Measurements from ENCODE around the gene B3GNT9. TPM values are rescaled to one million over a fixed set of nuclear protein-coding genes. Genes with fewer than 3 reads are reported as not detected.

The B3GNT9 gene
- polyA plus RNA-seq, 1 of the 3 experiments (the other 2 are of a cell fraction): 9.9 TPM

DNA sequence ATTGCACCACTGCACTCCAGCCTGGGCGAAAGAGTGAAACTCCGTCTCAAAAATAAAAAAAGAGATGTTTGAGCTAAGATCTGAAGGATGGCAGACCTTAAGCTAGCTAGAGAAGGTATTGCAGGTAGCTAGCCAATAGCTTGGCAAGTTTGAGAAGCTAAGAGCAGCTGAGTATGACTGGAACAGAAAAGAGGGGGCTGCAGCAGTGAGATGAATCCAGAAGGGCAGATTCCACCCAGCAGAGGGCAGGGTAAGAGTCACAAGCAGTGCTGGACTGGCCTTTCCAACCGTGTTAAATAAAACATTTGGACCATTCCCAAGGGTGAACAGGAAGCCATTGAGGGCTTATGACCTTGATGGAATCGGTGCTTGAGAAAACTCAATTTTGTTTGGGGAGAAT, 46.7 kb downstream of the B3GNT9 start:
- Histone ChIP-seq H3K9ac (no peak overlapping the region), H3F3A (replicated peaks; ENCODE audit: insufficient read depth) (peaks cover 53% of the 10 kb centered on the region), H3K4me2 (no peak overlapping the region), H3K27me3 (ENCODE audit: insufficient read depth) (no peaks in the 10 kb centered on the region), H3K9me2 (no peaks in the 10 kb centered on the region), H3K9me3 (no peaks in the 10 kb centered on the region), H3K79me2 (ENCODE audit: insufficient read depth) (0 out of 2 replicates have a peak, but pooled peaks cover 5% of the 10 kb centered on the region), H2AFZ (ENCODE audit: low read depth) (no peak overlapping the region), H3K4me1 (ENCODE audit: control insufficient read depth in 1 of 2, insufficient read depth in 2 of 2, low read depth in 1 of 2, low read length in 1 of 2) (peaks cover 0 to 8% of the 10 kb centered on the region in 2 experiments; a peak in 1 of 4 replicates), H4K20me1 (ENCODE audit: insufficient read depth) (0 out of 2 replicates have a peak, but pooled peaks cover 3% of the 10 kb centered on the region), H3K36me3 (replicated peaks in 1 of 2; ENCODE audit: control insufficient read depth in 1 of 2, insufficient read depth in 2 of 2, low read length in 1 of 2) (peaks cover 9 to 24% of the 10 kb centered on the region in 2 experiments), H3K4me3 (ENCODE audit: low read depth in 2 of 2, low read length in 1 of 2) (no peak overlapping the region), H3K27ac (ENCODE audit: low read depth in 2 of 2, low read length in 1 of 2) (no peak overlapping the region)
- WGBS (ENCODE audit: low lambda C conversion rate): 64% methylated on average over 4 of the region's 4 CpGs
- POLR2A ChIA-PET: interaction anchor here (0.6 kb wide), 1 partner anchor 76 kb away, joined by 5 read pairs; no protein-coding TSS in a partner anchor
- TF ChIP-seq, protein P1, sequence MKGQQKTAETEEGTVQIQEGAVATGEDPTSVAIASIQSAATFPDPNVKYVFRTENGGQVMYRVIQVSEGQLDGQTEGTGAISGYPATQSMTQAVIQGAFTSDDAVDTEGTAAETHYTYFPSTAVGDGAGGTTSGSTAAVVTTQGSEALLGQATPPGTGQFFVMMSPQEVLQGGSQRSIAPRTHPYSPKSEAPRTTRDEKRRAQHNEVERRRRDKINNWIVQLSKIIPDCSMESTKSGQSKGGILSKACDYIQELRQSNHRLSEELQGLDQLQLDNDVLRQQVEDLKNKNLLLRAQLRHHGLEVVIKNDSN (IDR thresholded peaks at IDR 0.05; ENCODE audit: borderline replicate concordance, low read depth): no peak
- TF ChIP-seq TCF12 (IDR thresholded peaks at IDR 0.05) (no peak), RAD21 (IDR thresholded peaks at IDR 0.05; ENCODE audit: low read length) (peak; percentile 11; the same call in 1 of the 2 replicates), TEAD4 (IDR thresholded peaks at IDR 0.05; ENCODE audit: borderline replicate concordance, insufficient read depth) (0 out of 2 replicates have a peak, but pooled peaks have one; percentile 23), EZH2phosphoT487 (IDR thresholded peaks at IDR 0.05; ENCODE audit: borderline replicate concordance, low read depth) (no peak)
- TF ChIP-seq, protein P2, sequence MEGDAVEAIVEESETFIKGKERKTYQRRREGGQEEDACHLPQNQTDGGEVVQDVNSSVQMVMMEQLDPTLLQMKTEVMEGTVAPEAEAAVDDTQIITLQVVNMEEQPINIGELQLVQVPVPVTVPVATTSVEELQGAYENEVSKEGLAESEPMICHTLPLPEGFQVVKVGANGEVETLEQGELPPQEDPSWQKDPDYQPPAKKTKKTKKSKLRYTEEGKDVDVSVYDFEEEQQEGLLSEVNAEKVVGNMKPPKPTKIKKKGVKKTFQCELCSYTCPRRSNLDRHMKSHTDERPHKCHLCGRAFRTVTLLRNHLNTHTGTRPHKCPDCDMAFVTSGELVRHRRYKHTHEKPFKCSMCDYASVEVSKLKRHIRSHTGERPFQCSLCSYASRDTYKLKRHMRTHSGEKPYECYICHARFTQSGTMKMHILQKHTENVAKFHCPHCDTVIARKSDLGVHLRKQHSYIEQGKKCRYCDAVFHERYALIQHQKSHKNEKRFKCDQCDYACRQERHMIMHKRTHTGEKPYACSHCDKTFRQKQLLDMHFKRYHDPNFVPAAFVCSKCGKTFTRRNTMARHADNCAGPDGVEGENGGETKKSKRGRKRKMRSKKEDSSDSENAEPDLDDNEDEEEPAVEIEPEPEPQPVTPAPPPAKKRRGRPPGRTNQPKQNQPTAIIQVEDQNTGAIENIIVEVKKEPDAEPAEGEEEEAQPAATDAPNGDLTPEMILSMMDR (IDR thresholded peaks at IDR 0.05): peak; percentile 60
- CTCF ChIA-PET: interaction anchor here (0.6 to 2.9 kb wide), 7 partner anchors 26 to 150 kb away, joined by 3 to 19 read pairs (median 4); no protein-coding TSS in a partner anchor
- peak; percentile 37 for DNase-seq

DNA sequence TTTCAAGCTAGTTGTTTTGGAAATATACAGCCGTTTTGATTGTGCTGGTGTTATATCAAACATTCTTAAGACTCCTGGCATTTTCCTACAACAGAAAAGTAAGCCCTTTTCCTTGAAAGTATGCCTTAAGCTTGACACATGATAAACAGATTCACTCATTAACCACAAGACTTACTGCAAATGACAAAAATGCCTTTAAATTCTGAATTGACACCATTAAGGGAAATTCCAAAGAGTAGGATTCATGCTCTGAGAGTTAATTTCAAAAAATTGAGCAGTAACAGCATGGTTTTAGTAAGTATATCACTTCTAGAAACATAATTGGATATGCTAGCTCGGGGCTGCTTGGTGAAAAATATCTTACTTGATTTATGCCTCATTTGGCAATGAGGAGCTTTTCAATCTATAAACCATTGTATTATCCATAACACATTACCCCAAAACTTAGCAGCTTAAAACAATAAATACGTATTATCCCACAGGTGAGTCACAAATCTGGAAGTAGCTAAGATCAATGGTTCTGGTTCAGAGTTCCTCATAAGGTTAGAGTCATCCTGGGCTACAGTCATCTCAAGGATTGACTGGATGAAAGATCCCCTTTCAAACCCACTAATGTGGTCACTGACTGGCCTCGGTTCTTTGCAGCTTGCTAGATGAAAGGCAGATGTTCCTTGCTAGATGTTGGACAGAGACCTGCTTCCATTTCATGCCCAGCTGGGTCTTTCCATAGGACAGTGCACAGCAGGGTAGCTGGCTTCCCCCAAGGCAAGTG, 49.3 kb downstream of the B3GNT9 start:
- no peaks in the 10 kb centered on the region for H3K9me2 ChIP-seq
- H3K4me1 ChIP-seq (ENCODE audit: control insufficient read depth in 1 of 2, insufficient read depth in 2 of 2, low read depth in 1 of 2, low read length in 1 of 2): peaks cover 0 to 6% of the 10 kb centered on the region in 2 experiments; a peak in 1 of 4 replicates
- TF ChIP-seq JUND (IDR thresholded peaks at IDR 0.05): no peak
- TF ChIP-seq, protein P2 (IDR thresholded peaks at IDR 0.05): peak; percentile 1; the same call in 1 of the 2 replicates
- TF ChIP-seq, protein P1 (IDR thresholded peaks at IDR 0.05; ENCODE audit: borderline replicate concordance, low read depth): no peak
- no peak for TF ChIP-seq NFIC (IDR thresholded peaks at IDR 0.05; ENCODE audit: borderline replicate concordance)
- peaks cover 48% of the 10 kb centered on the region for H3F3A ChIP-seq (replicated peaks; ENCODE audit: insufficient read depth)
- ChIA-PET POLR2A (interaction anchor here (0.6 kb wide), 1 partner anchor 87 kb away, joined by 6 read pairs; no protein-coding TSS in a partner anchor), CTCF (interaction anchor here (0.6 to 5.3 kb wide), 30 partner anchors 11 to 209 kb away, joined by 3 to 87 read pairs (median 5); partner anchors contain the start of genes B3GNT9, CBFB and CES3)
- H2AFZ ChIP-seq (ENCODE audit: low read depth): no peak overlapping the region
- H3K79me2 ChIP-seq (ENCODE audit: insufficient read depth): peaks cover 27% of the 10 kb centered on the region
- peaks cover 15 to 36% of the 10 kb centered on the region in 2 experiments for H3K36me3 ChIP-seq (replicated peaks in 1 of 2; ENCODE audit: control insufficient read depth in 1 of 2, insufficient read depth in 2 of 2, low read length in 1 of 2)
- H4K20me1 ChIP-seq (ENCODE audit: insufficient read depth): 0 out of 2 replicates have a peak, but pooled peaks cover 3% of the 10 kb centered on the region
- no peak overlapping the region for H3K9ac ChIP-seq
- no peak overlapping the region for H3K4me3 ChIP-seq (ENCODE audit: low read depth in 2 of 2, low read length in 1 of 2)
- H3K9me3 ChIP-seq: no peaks in the 10 kb centered on the region
- H3K27me3 ChIP-seq (ENCODE audit: insufficient read depth): no peaks in the 10 kb centered on the region
- WGBS (ENCODE audit: low lambda C conversion rate): 77% methylated on average over 3 of the region's 4 CpGs
- H3K4me2 ChIP-seq: no peak overlapping the region
- DNase-seq: no peak
- peak overlapping the region in 1 of 2 experiments; percentile 15; a peak in 2 of 4 replicates for H3K27ac ChIP-seq (ENCODE audit: low read depth in 2 of 2, low read length in 1 of 2)

All from SK-N-SH (cell line).